NCI-H1092 (cell line): Measurements from ENCODE around the gene PDE4B.
"Not testable (repeated sequence)": the region's sequence is repeated elsewhere in the genome, so short reads cannot be mapped to it uniquely, and the experiment has no call there.

Experiments used
- DNase-seq: peaks from one replicate; lab custom pipeline; 2025; lab: John Stamatoyannopoulos, UW

The PDE4B gene

DNA sequence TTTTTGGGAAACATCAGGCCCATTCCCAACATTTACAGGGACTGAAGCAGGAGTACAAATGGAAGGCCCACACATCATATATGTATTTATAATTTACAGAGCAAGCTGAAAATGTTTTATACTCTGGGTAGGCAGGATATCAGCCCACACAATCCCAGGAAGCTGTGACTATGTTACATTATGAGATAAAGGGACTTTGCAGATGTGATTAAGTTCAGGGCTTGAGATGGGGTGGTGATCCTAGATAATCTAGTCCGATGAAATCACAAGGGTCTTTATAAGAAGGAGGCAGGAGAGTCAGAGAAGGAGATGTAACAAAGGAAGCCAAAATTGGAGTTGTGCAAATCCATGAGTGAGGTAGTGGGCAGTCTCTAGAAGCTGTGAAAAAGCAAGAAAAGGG, 160.5 kb downstream of the PDE4B start:
- DNase-seq, result no peak

GRCh38 chr1:65955071-65955470, 162.4 kb downstream of the PDE4B start:
- DNase-seq, result no peak

GRCh38 chr1:65955503-65955902, 162.8 kb downstream of the PDE4B start:
- no peak for DNase-seq

DNA sequence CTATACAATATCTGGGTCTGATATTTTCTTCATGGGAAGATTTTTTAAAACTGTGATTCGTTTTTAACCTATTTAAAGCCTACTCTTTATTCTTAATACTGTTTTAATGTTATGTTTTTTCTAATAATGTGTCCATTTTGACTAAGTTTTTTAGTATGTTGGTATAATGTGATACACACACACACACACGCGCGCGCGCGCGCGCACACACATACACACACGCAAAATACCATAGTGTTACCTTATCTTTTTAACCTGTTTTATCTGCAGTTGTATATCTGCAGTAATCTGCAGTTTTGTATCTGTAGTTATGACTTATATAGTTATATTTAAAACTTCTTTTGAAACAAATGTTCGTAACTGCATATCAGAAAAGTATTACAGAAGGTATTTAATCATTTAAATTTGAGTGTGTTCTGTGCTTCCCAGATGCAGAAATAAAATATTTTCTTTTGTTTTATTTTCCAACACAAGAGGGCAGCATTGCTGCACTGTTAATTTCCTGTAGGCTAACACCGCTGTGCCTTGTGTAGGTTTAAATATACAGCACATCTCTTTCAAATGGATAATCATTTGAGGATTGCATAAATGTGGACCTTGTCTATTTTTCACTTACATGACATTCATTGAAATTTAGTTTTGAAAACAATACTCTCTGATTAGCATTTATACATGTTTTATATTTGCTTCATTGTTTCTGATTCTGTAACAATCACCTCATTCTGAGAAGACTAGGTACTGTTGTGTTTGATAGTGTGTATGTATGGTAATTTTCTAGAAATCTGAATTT, 166.1 kb downstream of the PDE4B start:
- DNase-seq, result peak; percentile 9

DNA sequence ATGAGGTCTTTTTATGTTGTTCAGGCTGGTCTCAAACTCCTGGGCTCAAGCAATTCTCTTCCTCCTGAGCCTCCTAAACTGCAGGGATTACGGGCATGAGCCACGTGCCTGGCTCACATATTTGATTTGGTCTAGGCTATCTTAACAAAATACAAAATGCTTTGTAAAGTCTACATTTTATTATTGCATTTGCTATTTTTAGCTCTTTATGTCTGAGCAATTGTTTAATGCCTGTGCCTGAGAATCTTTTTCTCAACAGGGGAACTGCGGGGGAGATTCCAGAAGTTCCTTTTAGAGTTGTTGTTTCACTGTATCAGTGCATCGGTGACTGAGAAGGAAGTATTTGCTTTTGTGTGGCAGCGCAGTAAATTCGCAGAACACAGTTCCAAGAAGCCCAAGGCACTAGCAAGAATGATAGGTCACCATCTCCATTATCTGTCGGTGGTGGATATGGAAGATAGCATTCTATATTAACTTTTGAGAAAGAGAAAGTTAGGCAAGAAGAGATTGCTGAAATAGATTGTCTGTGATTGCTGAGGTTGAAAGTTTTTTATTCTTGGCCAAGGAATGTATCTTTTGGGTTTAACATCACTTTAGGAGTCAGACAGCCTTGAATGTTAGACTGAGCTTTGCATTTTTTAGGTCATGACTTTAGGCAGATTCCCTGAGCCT, 167.3 kb downstream of the PDE4B start:
- DNase-seq, result no peak

- no peak for DNase-seq
These were observed 170.6 kb downstream of the PDE4B start for GRCh38 chr1:65963156-65963888.

DNA sequence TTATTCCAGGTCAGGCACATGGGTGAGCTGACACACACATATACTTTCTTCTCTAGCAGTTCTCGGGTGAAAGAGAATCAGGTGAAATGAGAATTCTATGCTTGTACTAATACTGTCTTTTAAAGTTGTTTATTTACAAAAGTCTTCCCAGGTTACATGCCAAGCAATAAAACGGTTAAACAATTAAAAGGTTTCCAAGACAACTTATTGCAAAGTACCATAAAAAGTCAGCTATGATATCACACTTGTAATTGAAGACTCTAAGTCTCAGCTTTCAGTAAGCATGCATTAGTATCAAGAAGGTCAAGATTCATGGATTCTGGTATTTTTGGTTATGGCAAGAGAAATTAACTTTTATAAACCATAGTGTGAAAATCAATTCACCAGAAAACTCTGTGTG, 171.4 kb downstream of the PDE4B start:
- DNase-seq, result no peak

- no peak for DNase-seq
These were observed 172.7 kb downstream of the PDE4B start for GRCh38 chr1:65965112-65965996.

GRCh38 chr1:65967492-65967891, 174.8 kb downstream of the PDE4B start:
- not testable (repeated sequence) for DNase-seq

DNA sequence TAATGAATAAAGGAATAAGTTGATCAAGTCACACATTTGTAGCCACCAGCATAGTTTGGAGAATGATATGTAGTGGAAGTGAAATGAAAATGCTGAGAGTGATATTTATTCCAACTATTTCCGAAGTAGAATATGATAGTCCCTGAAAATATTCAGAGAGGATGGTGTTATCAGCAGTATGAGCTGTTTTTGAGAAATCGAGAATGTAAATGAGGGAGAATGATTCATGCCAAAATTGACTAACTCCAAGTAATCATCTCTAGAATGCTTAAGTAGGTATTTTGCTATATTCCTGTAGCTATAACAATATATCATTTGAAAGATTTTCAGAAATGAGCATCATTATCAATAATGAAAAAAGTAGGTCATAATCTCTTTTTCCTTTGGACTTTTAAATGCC, 178.9 kb downstream of the PDE4B start:
- DNase-seq, result no peak

DNA sequence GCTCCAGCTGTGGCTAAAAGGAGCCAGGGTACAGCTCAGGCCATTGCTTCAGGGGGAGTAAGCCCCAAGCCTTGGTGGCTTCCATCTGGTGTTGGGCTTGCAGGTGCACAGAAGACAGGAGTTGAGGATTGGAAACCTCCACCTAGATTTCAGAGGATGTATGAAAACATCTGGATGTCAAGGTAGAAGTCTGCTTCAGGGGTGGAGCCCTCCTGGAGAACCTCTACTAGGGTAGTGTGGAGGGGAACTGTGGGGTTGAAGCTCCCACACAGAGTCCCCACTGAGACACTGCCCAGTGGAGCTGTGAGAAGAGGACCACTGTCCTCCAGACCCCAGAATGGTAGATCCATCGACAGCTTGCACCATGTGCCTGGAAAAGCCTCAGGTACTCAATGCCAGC, 183.0 kb downstream of the PDE4B start:
- DNase-seq, result no peak

GRCh38 chr1:65979136-65980044, 186.7 kb downstream of the PDE4B start:
- no peak for DNase-seq

DNA sequence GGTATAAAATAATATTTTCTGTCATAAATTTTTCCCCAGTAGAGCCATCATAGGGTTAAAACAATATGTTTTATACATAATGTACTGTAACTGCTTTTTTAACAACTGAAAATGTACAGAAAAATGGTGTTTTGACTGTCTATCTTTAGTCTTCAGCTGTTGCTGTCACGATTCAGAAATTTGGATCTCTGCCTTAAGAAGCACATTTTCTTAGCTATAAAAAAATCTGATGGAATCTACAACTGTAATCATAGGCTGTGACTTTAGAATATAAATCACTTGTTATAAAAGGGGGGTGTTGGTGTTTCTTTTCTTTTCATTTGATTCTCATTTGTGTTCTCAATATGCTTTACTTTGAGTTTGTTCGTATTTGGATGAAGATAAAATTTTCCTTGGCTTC, 187.5 kb downstream of the PDE4B start:
- no peak for DNase-seq

DNA sequence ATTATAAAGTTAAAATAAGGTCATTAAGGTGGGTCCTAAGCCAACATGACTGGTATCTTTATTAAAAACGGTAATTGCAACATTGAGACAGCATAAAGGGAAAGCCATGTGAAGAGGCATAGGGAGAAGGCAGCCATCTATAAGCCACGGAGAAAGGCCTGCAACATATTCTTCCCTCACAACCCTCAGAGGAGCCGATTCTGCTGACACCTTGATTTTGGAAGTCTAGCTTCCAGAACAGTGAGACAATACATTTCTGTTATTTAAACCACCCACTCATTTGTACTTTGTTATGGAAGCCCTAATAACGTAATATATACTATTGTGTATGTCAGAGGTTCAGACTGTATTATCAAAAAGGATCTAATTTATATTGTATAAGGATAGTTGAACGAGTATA, 190.8 kb downstream of the PDE4B start:
- no peak for DNase-seq

- DNase-seq, result no peak
These were observed 192.8 kb downstream of the PDE4B start for GRCh38 chr1:65985393-65986066.

DNA sequence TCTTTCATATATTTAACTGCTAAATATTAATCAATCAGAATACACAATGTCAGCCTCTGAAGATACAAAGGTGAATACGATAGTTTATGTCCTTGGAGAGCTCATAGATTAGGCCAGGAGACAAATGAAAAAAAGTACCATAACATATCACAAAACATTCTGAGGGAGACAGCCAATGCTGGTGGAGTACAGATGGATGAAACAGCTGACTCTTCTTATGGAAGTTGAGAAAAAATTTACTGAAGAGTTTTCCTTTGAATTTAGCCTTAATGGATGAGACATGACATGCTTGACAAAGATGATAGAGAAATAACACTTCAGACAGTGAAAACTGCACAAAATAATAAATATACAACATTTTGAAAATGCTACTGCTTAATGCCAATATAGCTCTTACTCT, 193.5 kb downstream of the PDE4B start:
- DNase-seq, result no peak

- DNase-seq, result no peak
These were observed 197.5 kb downstream of the PDE4B start for GRCh38 chr1:65990161-65990560.

GRCh38 chr1:65991694-65992093, 199.0 kb downstream of the PDE4B start:
- DNase-seq, result no peak

- no peak for DNase-seq
These were observed 199.6 kb downstream of the PDE4B start for GRCh38 chr1:65992165-65992821.

DNA sequence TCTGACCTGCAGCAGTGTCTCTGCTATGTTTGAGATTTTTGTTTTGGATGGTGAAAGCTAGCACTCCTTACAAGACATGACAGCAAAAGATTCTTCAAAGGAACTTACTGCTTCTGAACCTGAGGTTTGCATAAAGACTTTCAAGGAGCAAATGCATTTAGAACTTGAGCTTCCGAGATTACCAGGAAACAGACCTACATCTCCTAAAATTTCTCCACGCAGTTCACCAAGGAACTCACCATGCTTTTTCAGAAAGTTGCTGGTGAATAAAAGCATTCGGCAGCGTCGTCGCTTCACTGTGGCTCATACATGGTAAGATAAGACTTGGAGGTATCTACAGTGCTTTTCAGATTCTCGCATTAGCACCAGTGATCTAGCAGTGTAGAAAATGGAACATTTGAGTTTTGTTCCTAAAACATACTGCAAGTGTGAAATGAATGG, 200.2 kb downstream of the PDE4B start:
- no peak for DNase-seq
